K562 (cell line): ENCODE results near the gene PLCB3.

Experiments
- GTF2F1 ChIP-seq: IDR thresholded peaks from 2 replicates; pipeline ENCODE4 v1.6.1; 2011; ENCODE audit warnings: low read depth, low read length, improper control_type of control experiment
- NR2C2 ChIP-seq, 2 experiments: fragments of 200-800 bp in 1 of 2; sonication (Bioruptor generic) in 1 of 2; sonication (generic) in 1 of 2; formaldehyde crosslinking in 1 of 2; IDR thresholded peaks; 2 replicates each; pipeline versions ENCODE4 v1.6.1 to v1.8.0; 2016 to 2022; ENCODE audit warnings: mild to moderate bottlenecking in 1 of 2, missing compliant biosample characterization in 1 of 2, missing genetic modification characterization in 1 of 2, missing genetic modification reagents in 1 of 2
- ZKSCAN1 ChIP-seq: fragments of 150-350 bp; IDR thresholded peaks from 2 replicates; pipeline ENCODE4 v1.6.1; 2016; ENCODE audit warnings: low read depth, low read length
- ZNF589 ChIP-seq: fragments of 200-800 bp; sonication (Bioruptor generic); IDR thresholded peaks from 2 replicates; pipeline ENCODE4 v1.6.1; 2016; ENCODE audit warnings: low read depth, missing genetic modification characterization, missing compliant biosample characterization
- TF ChIP-seq, protein P1 (sequence below): fragments of 250-450 bp; sonication (Bioruptor Pico); IDR thresholded peaks from 2 replicates; pipeline ENCODE4 v1.5.0; 2020; ENCODE audit warnings: mild to moderate bottlenecking, borderline replicate concordance
- TF ChIP-seq, protein P2 (sequence below), 3 experiments: IDR thresholded peaks in 2 of 3; conservative IDR thresholded peaks in 1 of 3; 2 replicates each; pipeline ENCODE4 v1.5.1; 2011 to 2012; ENCODE audit warnings: low read length in 3 of 3, mild to moderate bottlenecking in 3 of 3, control low read depth in 2 of 3, improper control_type of control experiment in 1 of 3, inconsistent platforms in 1 of 3, low read depth in 1 of 3, mixed read lengths in 1 of 3, moderate library complexity in 1 of 3; ENCODE audit not compliant: insufficient read depth in 2 of 3
- TF ChIP-seq, protein P3 (sequence below): sonication (generic); formaldehyde crosslinking; IDR thresholded peaks from 2 replicates; pipeline ENCODE4 v1.8.0; 2023; ENCODE audit warnings: mild to moderate bottlenecking, missing genetic modification reagents

DNA sequence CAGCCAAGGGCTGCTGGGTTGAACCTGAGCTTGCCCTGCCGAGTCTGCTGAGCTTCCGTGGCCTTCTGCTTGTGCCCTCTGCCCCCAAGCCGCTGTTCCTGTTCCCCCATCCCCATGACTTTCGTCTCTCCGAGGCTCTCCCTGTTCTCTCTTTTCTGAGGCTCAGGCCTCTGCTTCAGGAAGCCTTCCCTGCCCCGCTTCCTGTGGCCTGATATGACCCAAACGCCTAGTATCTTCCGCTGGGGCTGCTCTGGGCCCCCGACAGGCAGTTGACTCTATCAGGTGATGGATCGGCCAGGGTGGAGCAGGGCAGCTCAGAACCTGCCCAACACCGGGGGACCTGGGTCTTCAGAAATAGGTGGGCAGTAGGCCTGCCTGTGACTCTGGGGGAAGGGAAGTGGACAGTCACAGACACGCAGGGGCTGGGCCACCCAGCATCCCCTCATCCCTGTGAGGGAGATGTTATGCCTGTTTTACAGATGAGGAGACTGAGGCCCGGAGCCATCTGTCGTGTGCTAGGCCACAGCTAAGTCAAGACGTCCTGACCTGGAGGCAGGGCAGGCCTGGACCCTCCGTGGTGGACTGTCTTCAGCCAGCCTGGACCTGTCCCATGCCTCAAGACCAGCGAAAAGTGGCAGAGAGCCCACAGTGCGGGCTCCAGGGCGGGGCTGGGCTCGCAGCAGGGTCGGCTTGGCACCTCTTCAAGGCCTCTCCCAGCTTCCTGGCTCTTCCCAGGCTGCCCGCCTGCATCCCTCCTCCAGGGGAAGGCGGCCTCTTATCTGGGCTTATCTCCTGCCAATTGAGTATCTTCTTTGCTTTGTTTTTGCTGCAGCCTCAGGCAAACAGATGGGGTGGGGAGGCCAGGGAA, 16.9 kb downstream of the PLCB3 start:
- no peak for TF ChIP-seq NR2C2 (CRISPR knock-in tag; IDR thresholded peaks at IDR 0.05)
- no peak for TF ChIP-seq NR2C2 (tag; IDR thresholded peaks at IDR 0.05)
- TF ChIP-seq ZNF589 (CRISPR knock-in tag), result no peak
- TF ChIP-seq ZKSCAN1, result no peak
- TF ChIP-seq, protein P1, sequence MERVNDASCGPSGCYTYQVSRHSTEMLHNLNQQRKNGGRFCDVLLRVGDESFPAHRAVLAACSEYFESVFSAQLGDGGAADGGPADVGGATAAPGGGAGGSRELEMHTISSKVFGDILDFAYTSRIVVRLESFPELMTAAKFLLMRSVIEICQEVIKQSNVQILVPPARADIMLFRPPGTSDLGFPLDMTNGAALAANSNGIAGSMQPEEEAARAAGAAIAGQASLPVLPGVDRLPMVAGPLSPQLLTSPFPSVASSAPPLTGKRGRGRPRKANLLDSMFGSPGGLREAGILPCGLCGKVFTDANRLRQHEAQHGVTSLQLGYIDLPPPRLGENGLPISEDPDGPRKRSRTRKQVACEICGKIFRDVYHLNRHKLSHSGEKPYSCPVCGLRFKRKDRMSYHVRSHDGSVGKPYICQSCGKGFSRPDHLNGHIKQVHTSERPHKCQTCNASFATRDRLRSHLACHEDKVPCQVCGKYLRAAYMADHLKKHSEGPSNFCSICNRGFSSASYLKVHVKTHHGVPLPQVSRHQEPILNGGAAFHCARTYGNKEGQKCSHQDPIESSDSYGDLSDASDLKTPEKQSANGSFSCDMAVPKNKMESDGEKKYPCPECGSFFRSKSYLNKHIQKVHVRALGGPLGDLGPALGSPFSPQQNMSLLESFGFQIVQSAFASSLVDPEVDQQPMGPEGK (CRISPR knock-in tag), result no peak
- TF ChIP-seq, protein P2, sequence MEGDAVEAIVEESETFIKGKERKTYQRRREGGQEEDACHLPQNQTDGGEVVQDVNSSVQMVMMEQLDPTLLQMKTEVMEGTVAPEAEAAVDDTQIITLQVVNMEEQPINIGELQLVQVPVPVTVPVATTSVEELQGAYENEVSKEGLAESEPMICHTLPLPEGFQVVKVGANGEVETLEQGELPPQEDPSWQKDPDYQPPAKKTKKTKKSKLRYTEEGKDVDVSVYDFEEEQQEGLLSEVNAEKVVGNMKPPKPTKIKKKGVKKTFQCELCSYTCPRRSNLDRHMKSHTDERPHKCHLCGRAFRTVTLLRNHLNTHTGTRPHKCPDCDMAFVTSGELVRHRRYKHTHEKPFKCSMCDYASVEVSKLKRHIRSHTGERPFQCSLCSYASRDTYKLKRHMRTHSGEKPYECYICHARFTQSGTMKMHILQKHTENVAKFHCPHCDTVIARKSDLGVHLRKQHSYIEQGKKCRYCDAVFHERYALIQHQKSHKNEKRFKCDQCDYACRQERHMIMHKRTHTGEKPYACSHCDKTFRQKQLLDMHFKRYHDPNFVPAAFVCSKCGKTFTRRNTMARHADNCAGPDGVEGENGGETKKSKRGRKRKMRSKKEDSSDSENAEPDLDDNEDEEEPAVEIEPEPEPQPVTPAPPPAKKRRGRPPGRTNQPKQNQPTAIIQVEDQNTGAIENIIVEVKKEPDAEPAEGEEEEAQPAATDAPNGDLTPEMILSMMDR (IDR thresholded peaks at IDR 0.05 in 2 of 3, conservative IDR thresholded peaks at IDR 0.05 in 1 of 3; ENCODE audit: insufficient read depth in 2 of 3, low read depth in 1 of 3, low read length in 3 of 3), result no peak
- no peak for TF ChIP-seq GTF2F1
- TF ChIP-seq, protein P3, sequence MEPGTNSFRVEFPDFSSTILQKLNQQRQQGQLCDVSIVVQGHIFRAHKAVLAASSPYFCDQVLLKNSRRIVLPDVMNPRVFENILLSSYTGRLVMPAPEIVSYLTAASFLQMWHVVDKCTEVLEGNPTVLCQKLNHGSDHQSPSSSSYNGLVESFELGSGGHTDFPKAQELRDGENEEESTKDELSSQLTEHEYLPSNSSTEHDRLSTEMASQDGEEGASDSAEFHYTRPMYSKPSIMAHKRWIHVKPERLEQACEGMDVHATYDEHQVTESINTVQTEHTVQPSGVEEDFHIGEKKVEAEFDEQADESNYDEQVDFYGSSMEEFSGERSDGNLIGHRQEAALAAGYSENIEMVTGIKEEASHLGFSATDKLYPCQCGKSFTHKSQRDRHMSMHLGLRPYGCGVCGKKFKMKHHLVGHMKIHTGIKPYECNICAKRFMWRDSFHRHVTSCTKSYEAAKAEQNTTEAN (CRISPR knock-in tag), result no peak
